MM.1S (cell line): ENCODE results near the gene PHTF1.

Experiments
- DNase-seq: peaks from one replicate; pipeline ENCODE4 v3.0.0-alpha.2; 2015
- H2AFZ ChIP-seq: fragments of 300-600 bp; sonication (generic); 2 replicates; pipeline ENCODE4 v1.6.0; 2016; ENCODE audit warnings: antibody characterized with exemption, low read length
- H3F3A ChIP-seq: fragments of 300-600 bp; sonication (generic); 2 replicates; pipeline ENCODE4 v1.6.1; 2016; ENCODE audit warnings: mild to moderate bottlenecking, antibody characterized with exemption, low read length, moderate library complexity, mixed read lengths; ENCODE audit not compliant: insufficient read depth
- H3K27ac ChIP-seq: fragments of 300-600 bp; sonication (generic); 2 replicates; pipeline ENCODE4 v1.5.1; 2016; ENCODE audit warnings: mild to moderate bottlenecking, low read length
- H3K27me3 ChIP-seq: fragments of 300-600 bp; sonication (generic); replicated peaks from 2 replicates; pipeline ENCODE4 v1.6.0; 2016; ENCODE audit warnings: low read length; ENCODE audit not compliant: insufficient read depth
- H3K36me3 ChIP-seq: fragments of 300-600 bp; sonication (generic); replicated peaks from 2 replicates; pipeline ENCODE4 v1.6.1; 2016; ENCODE audit warnings: mild to moderate bottlenecking, low read length, mixed read lengths; ENCODE audit not compliant: insufficient read depth
- H3K4me1 ChIP-seq: fragments of 300-600 bp; sonication (generic); 2 replicates; pipeline ENCODE4 v1.6.1; 2016; ENCODE audit warnings: low read length, mixed read lengths
- H3K4me2 ChIP-seq: fragments of 300-600 bp; sonication (generic); 2 replicates; pipeline ENCODE4 v1.6.0; 2016; ENCODE audit warnings: low read depth, low read length
- H3K4me3 ChIP-seq: fragments of 300-600 bp; sonication (generic); 2 replicates; pipeline ENCODE4 v1.5.1; 2016; ENCODE audit warnings: low read length, mixed read lengths
- H3K79me2 ChIP-seq: fragments of 300-600 bp; sonication (generic); 2 replicates; pipeline ENCODE4 v1.6.1; 2016; ENCODE audit warnings: mixed run types, low read length, mixed read lengths
- H3K9ac ChIP-seq: fragments of 300-600 bp; sonication (generic); 2 replicates; pipeline ENCODE4 v1.6.1; 2016; ENCODE audit warnings: low read length, mixed read lengths
- H3K9me2 ChIP-seq: fragments of 300-600 bp; sonication (generic); replicated peaks from 2 replicates; pipeline ENCODE4 v1.6.1; 2016; ENCODE audit warnings: mild to moderate bottlenecking, low read length, mixed read lengths; ENCODE audit not compliant: insufficient read depth
- H3K9me3 ChIP-seq: fragments of 300-600 bp; sonication (generic); replicated peaks from 2 replicates; pipeline ENCODE4 v1.6.1; 2016; ENCODE audit warnings: mild to moderate bottlenecking, low read length, mixed read lengths; ENCODE audit not compliant: insufficient read depth
- H4K20me1 ChIP-seq: fragments of 300-600 bp; sonication (generic); 2 replicates; pipeline ENCODE4 v1.6.1; 2016; ENCODE audit warnings: mild to moderate bottlenecking, low read length, moderate library complexity, mixed read lengths; ENCODE audit not compliant: insufficient read depth
- EZH2 ChIP-seq: fragments of 300-600 bp; sonication (generic); optimal IDR thresholded peaks from 2 replicates; pipeline ENCODE3; 2017; ENCODE audit warnings: low read depth, mild to moderate bottlenecking, antibody characterized with exemption, low read length, mixed read lengths
- EZH2phosphoT487 ChIP-seq: fragments of 300-600 bp; sonication (generic); IDR thresholded peaks from 2 replicates; pipeline ENCODE4 v1.6.1; 2018; ENCODE audit warnings: antibody characterized with exemption, low read length
- TF ChIP-seq, protein P1 (sequence below): fragments of 300-600 bp; sonication (generic); IDR thresholded peaks from 2 replicates; pipeline ENCODE4 v1.5.1; 2016; ENCODE audit warnings: antibody characterized with exemption, low read length, mixed read lengths

The PHTF1 gene

DNA sequence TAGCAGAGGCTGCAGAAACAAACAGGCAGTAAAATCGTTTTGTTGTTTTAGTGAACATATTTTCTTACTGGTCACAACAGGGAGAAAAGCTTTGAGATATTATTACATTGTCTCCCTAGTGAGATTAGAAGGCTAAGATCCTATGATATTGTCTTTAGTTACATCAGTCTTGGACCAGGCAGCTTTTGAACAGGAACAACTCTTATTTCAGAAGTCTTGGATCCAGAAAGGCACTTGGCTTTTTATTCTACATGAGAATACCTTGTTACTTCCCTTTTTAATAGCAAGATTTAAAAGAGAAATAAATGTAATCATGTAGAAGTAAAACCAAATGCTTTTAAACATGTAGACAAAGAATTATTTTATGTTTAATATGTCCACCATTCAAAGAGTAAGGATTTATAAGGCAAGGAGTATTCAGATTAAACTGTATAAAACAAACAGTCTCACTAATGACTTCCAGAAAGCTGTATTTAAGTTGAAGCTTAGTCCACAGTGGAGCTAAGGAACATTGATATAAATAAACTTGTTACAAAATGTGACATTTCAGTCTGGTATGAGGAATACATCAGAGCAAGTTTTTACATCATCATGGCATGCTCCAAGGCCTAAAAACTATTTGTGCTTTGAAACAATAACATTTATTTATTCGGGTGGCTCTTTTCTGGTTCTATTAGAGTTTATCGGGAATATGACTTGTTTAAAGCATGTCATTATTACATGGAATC, 72.2 kb downstream of the PHTF1 start:
- Histone ChIP-seq H3K36me3 (no peaks in the 10 kb centered on the region), H3K9me3 (no peaks in the 10 kb centered on the region), H4K20me1 (no peaks in the 10 kb centered on the region), H2AFZ (no peak overlapping the region), H3K9ac (no peak overlapping the region), H3K9me2 (no peaks in the 10 kb centered on the region), H3K79me2 (no peaks in the 10 kb centered on the region), H3K4me3 (no peak overlapping the region), H3K27ac (no peak overlapping the region), H3K4me2 (no peak overlapping the region), H3F3A (no peaks in the 10 kb centered on the region), H3K27me3 (no peaks in the 10 kb centered on the region), H3K4me1 (no peaks in the 10 kb centered on the region)
- DNase-seq, result no peak
- TF ChIP-seq EZH2 (no peak), EZH2phosphoT487 (no peak)
- TF ChIP-seq, protein P1, sequence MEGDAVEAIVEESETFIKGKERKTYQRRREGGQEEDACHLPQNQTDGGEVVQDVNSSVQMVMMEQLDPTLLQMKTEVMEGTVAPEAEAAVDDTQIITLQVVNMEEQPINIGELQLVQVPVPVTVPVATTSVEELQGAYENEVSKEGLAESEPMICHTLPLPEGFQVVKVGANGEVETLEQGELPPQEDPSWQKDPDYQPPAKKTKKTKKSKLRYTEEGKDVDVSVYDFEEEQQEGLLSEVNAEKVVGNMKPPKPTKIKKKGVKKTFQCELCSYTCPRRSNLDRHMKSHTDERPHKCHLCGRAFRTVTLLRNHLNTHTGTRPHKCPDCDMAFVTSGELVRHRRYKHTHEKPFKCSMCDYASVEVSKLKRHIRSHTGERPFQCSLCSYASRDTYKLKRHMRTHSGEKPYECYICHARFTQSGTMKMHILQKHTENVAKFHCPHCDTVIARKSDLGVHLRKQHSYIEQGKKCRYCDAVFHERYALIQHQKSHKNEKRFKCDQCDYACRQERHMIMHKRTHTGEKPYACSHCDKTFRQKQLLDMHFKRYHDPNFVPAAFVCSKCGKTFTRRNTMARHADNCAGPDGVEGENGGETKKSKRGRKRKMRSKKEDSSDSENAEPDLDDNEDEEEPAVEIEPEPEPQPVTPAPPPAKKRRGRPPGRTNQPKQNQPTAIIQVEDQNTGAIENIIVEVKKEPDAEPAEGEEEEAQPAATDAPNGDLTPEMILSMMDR, result no peak

DNA sequence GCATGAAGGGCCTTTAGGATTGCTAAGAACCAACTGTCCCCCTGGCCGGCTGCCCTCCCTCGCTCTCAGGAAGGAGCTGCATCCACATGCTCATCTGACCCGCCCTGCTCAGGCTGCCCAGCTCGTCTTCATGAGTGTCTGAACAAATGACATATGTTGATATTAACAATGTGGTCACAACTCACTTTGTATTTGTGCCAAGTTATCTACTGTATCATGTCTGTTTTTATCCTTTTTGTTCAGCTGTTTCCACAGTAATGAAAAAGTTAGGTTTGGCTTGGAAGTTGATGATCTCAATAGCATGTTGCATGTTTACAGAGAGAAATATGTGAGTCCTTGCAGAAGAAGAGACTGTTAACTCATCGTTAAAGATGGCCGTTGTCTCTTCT, 75.1 kb downstream of the PHTF1 start:
- Histone ChIP-seq H3K27ac (no peak overlapping the region), H3K4me3 (no peak overlapping the region), H3K4me2 (no peak overlapping the region), H3K9me3 (no peaks in the 10 kb centered on the region), H3K9me2 (no peaks in the 10 kb centered on the region), H3K27me3 (no peaks in the 10 kb centered on the region), H3K79me2 (no peaks in the 10 kb centered on the region), H3K9ac (no peak overlapping the region), H4K20me1 (no peaks in the 10 kb centered on the region), H3F3A (no peaks in the 10 kb centered on the region), H2AFZ (no peak overlapping the region), H3K36me3 (no peaks in the 10 kb centered on the region), H3K4me1 (no peaks in the 10 kb centered on the region)
- no peak for DNase-seq
- TF ChIP-seq EZH2phosphoT487, result no peak

DNA sequence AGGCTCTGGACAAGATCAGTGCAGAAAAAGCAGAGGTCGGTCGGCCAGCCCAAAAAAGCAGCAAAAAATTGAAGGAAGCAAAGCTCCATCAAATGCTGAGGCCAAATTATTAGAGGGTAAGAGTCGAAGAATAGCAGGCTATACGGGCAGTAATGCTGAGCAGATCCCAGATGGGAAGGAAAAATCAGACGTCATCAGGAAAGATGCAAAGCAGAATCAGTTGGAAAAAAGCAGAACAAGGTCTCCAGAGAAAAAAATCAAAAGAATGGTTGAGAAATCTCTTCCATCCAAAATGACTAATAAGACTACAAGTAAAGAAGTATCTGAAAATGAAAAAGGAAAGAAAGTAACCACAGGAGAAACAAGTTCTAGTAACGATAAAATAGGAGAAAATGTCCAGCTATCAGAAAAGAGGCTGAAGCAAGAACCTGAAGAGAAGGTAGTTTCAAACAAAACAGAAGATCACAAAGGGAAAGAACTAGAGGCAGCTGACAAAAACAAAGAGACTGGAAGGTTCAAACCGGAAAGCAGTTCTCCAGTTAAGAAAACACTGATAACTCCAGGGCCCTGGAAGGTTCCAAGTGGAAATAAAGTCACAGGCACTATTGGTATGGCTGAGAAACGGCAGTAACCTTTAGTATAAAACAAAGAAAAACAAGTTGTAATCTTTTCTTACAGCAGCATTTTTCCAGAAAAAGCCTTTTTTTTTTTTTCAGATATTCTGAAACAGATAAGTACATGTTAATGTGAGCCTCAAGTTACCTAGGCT, 75.7 kb downstream of the PHTF1 start:
- H3K27ac ChIP-seq, result no peak overlapping the region
- no peak overlapping the region for H3K4me2 ChIP-seq
- H3K4me3 ChIP-seq, result no peak overlapping the region
- no peaks in the 10 kb centered on the region for H3K36me3 ChIP-seq
- H3K9me2 ChIP-seq, result no peaks in the 10 kb centered on the region
- no peaks in the 10 kb centered on the region for H3K79me2 ChIP-seq
- no peaks in the 10 kb centered on the region for H3K27me3 ChIP-seq
- H3K9me3 ChIP-seq, result no peaks in the 10 kb centered on the region
- no peaks in the 10 kb centered on the region for H3K4me1 ChIP-seq
- TF ChIP-seq EZH2phosphoT487 (no peak), EZH2 (no peak)
- TF ChIP-seq, protein P1, result no peak
- no peaks in the 10 kb centered on the region for H3F3A ChIP-seq
- H4K20me1 ChIP-seq, result no peaks in the 10 kb centered on the region
- H3K9ac ChIP-seq, result no peak overlapping the region
- H2AFZ ChIP-seq, result no peak overlapping the region
- no peak for DNase-seq
